Large intestine (tissue), 12 donors: ENCODE data around the gene PNMA1. TPM values are rescaled to one million over a fixed set of nuclear protein-coding genes. Genes with fewer than 3 reads are reported as not detected.

Experiments used
- DNase-seq, 2 donors: peaks; one replicate each; pipeline versions ENCODE4 v3.0.0 to v3.0.0-alpha.2; 2013
- H3K27ac ChIP-seq: one replicate; pipeline ENCODE4 v1.5.1; 2013; ENCODE audit warnings: low read length
- H3K27me3 ChIP-seq: 2 replicates; pipeline ENCODE4 v1.6.1; 2013; ENCODE audit warnings: low read length; ENCODE audit not compliant: control insufficient read depth, insufficient read depth
- H3K36me3 ChIP-seq: 2 replicates; pipeline ENCODE4 v1.6.1; 2013; ENCODE audit warnings: low read length; ENCODE audit not compliant: control insufficient read depth, insufficient read depth
- H3K4me1 ChIP-seq: one replicate; pipeline ENCODE4 v1.6.1; 2013; ENCODE audit warnings: low read length; ENCODE audit not compliant: control insufficient read depth, insufficient read depth
- H3K4me3 ChIP-seq: one replicate; pipeline ENCODE4 v1.5.1; 2013; ENCODE audit warnings: low read length
- H3K9me3 ChIP-seq: one replicate; pipeline ENCODE4 v1.6.1; 2013; ENCODE audit warnings: mild to moderate bottlenecking, low read depth, low read length, moderate library complexity; ENCODE audit not compliant: control insufficient read depth
- WGBS: methylation state at CpG from one replicate; pipeline ENCODE4 v1.1.5; 2013; ENCODE audit warnings: low lambda C conversion rate; ENCODE audit not compliant: insufficient coverage; 5-methylcytosine and 5-hydroxymethylcytosine counted together
- long read RNA-seq, 11 donors: transcript quantifications; one replicate each; lab custom pipeline, GENCODE V29; 2026
- polyA plus RNA-seq: library from polyadenylated mRNA; unstranded; fragments of 120-200 nt; gene quantifications from one replicate; pipeline ENCODE4 v1.2.1, GENCODE V29; 2013

Gene PNMA1, protein sequence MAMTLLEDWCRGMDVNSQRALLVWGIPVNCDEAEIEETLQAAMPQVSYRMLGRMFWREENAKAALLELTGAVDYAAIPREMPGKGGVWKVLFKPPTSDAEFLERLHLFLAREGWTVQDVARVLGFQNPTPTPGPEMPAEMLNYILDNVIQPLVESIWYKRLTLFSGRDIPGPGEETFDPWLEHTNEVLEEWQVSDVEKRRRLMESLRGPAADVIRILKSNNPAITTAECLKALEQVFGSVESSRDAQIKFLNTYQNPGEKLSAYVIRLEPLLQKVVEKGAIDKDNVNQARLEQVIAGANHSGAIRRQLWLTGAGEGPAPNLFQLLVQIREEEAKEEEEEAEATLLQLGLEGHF
- polyA plus RNA-seq, result 34.9 TPM
- long read RNA-seq, donor 1, transcript PNMA1-201 (1 exons, 2,590 nt), result major isoform, 31 of 31 reads
- long read RNA-seq, donor 1, partial matches to known transcripts, result 0 of 31 reads
- long read RNA-seq, donor 1, other reads (novel, unspliced or antisense), result 0 of 31 reads
- long read RNA-seq, donor 2, transcript PNMA1-201 (1 exons, 2,590 nt), result major isoform, 46 of 46 reads
- long read RNA-seq, donor 2, partial matches to known transcripts, result 0 of 46 reads
- long read RNA-seq, donor 2, other reads (novel, unspliced or antisense), result 0 of 46 reads
- long read RNA-seq, donor 3, result 0 reads
- long read RNA-seq, donor 4, partial matches to known transcripts, result 0 of 4 reads
- long read RNA-seq, donor 4, other reads (novel, unspliced or antisense), result 0 of 4 reads
- long read RNA-seq, donor 5, transcript PNMA1-201 (1 exons, 2,590 nt), result major isoform, 36 of 36 reads
- long read RNA-seq, donor 5, partial matches to known transcripts, result 0 of 36 reads
- long read RNA-seq, donor 5, other reads (novel, unspliced or antisense), result 0 of 36 reads
- long read RNA-seq, donor 6, transcript PNMA1-201 (1 exons, 2,590 nt), result major isoform, 42 of 42 reads
- long read RNA-seq, donor 6, partial matches to known transcripts, result 0 of 42 reads
- long read RNA-seq, donor 6, other reads (novel, unspliced or antisense), result 0 of 42 reads
- long read RNA-seq, donor 7, transcript PNMA1-201 (1 exons, 2,590 nt), result major isoform, 29 of 29 reads
- long read RNA-seq, donor 7, partial matches to known transcripts, result 0 of 29 reads
- long read RNA-seq, donor 7, other reads (novel, unspliced or antisense), result 0 of 29 reads
- long read RNA-seq, donor 8, transcript PNMA1-201 (1 exons, 2,590 nt), result major isoform, 43 of 43 reads
- long read RNA-seq, donor 8, partial matches to known transcripts, result 0 of 43 reads
- long read RNA-seq, donor 8, other reads (novel, unspliced or antisense), result 0 of 43 reads
- long read RNA-seq, donor 9, transcript PNMA1-201 (1 exons, 2,590 nt), result major isoform, 22 of 22 reads
- long read RNA-seq, donor 9, partial matches to known transcripts, result 0 of 22 reads
- long read RNA-seq, donor 9, other reads (novel, unspliced or antisense), result 0 of 22 reads
- long read RNA-seq, donor 10, transcript PNMA1-201 (1 exons, 2,590 nt), result major isoform, 41 of 41 reads
- long read RNA-seq, donor 10, partial matches to known transcripts, result 0 of 41 reads
- long read RNA-seq, donor 10, other reads (novel, unspliced or antisense), result 0 of 41 reads
- long read RNA-seq, donor 11, transcript PNMA1-201 (1 exons, 2,590 nt), result major isoform, 23 of 23 reads
- long read RNA-seq, donor 11, partial matches to known transcripts, result 0 of 23 reads
- long read RNA-seq, donor 11, other reads (novel, unspliced or antisense), result 0 of 23 reads

DNA sequence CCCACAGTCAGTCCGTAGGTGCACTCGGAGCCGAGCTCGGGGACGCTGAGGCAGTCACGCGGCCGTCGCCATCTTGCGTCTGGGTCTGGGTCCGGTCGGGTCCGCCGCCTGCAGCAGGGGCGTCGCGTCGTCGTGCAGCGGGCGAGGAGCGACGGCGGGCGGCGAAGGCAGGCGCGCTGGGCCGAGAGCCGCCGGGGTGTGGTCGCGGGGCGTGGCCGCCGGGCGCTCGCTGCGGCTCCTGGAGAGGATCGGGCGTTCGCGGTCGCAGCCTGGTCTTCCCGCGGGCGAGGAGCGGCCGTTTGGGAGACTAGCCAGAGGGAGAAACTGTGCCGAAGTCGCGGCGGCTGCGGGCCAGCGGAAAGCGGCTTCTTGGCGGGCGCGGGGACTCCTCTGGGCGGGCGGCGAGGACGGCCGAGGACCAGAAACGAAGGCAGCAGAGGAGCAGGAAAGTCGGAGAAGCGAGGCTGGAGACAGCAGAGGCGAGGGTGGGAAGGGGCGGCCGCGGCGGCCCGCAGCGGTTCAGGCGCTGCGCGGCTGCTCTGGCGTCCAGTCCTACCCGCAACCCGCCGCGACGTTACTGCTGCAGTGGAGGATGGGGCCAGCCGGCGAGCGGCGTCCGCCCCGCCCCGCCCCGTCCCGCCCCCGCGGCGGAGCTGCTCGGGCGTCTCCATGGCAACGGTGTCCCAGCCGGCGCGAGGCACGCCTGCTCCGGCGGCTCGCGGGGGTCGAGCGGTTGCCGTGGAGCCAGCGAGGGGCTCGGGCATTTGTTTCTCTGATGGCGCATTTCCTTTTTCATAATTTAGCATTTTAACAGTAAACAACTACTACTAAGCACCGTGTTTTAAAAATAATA, at the start of gene PNMA1:
TSS of gene PNMA1 (minus strand) at position 582 of the 853 bp plus-strand sequence. CDS start 745 bp downstream, outside the sequence.
- H3K36me3 ChIP-seq, result peaks cover 24% of the 10 kb centered on the region
- H3K9me3 ChIP-seq, result no peaks in the 10 kb centered on the region
- peaks cover 24% of the 10 kb centered on the region for H3K4me1 ChIP-seq
- H3K27ac ChIP-seq, result peak within 1 kb of the TSS; percentile 84
- DNase-seq, result peak; percentile 60 to 82
- 0% methylated on average over 1 of the region's 113 CpGs for WGBS
- H3K27me3 ChIP-seq, result peaks cover 15% of the 10 kb centered on the region
- peak within 1 kb of the TSS; percentile 83 for H3K4me3 ChIP-seq

DNA sequence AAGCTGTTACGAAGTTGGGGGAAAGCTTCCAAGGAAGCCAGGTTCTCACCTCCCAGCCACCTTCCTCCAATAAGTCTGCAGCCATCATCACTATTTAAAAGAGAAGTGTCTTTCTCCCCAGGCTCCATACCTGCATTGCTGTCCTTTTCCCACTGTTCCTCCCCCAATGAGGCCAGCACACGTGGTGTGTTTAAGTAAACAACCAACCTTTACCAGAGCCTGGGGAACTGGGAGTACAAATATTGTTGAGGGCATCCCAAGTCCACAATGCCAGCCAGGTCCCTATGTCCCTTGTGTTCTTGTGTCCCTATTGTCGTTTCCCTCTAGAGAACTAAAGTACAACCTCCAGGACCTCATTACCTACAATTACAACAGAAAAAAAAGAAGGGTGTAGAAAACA, 49.2 kb upstream of the PNMA1 start:
- Histone ChIP-seq H3K4me3 (no peak overlapping the region), H3K4me1 (peaks cover 46% of the 10 kb centered on the region), H3K27me3 (no peaks in the 10 kb centered on the region), H3K36me3 (no peaks in the 10 kb centered on the region), H3K27ac (peak overlapping the region; percentile 21), H3K9me3 (no peaks in the 10 kb centered on the region)
- DNase-seq, result peak in 1 of 2 donors; percentile 70
- no CpG with 5 or more reads among the region's 3 CpGs for WGBS

DNA sequence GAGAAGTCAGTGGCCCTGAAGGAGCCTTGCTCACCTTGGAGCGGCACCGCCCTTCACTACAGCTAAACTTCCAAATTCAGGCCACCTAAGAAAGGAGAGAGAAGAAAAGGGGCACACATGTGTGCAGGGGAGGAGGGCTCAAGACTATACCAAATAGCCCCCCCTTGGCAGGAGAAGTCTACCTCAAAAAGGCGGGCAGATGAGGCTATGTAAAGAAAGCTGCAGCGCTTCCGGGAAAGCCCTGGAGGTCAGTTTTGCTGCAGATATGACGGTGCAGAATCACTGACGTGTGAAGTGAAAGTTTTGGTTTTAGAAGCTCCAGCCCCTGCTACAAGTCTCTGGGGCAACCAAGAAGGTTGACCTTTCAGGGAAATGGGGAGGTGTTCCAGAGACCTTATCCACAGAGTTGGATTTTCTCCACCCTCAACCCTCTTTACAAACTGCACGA, 48.2 kb upstream of the PNMA1 start:
- peak overlapping the region; percentile 32 for H3K27ac ChIP-seq
- H3K4me1 ChIP-seq, result peaks cover 51% of the 10 kb centered on the region
- no peaks in the 10 kb centered on the region for H3K36me3 ChIP-seq
- no peak overlapping the region for H3K4me3 ChIP-seq
- H3K9me3 ChIP-seq, result no peaks in the 10 kb centered on the region
- no CpG with 5 or more reads among the region's 8 CpGs for WGBS
- peak in 1 of 2 donors; percentile 67 for DNase-seq
- no peaks in the 10 kb centered on the region for H3K27me3 ChIP-seq

DNA sequence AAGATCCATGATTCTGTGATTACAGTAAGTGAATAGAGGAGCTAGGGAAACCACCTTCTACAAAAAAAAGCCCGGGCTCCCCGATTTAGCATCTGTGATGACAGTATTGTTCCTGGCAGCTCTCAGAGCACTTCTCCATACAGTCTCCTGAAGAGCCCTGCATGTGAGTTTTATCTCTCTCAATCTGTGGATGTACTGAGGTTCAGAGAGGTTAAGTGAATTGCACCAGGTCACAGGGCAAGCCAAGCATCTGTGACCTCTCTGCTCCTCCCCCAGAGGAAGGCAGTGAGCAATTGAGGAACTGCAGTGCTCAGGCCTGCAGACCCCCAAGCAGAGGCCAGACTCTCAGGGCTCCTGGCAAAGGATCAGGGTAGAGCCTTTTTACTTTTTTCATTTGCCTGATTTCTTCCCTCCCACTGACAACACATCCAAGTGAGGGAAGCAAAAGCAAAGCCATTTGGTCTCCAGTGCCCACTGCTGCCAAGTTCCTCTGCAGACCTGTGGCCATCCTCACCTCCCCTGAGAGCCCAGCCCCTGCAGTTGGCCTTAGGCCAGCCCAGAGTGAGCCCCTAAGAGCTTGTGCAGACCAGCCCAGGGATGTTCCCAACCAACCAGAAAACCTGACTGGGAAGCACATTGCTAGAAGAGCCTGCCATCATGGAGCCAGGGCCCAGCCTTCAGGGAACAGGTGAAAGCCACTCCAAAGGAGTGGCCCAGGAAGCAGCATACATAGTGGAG, 47.6 kb upstream of the PNMA1 start:
- Histone ChIP-seq H3K36me3 (no peaks in the 10 kb centered on the region), H3K27ac (peak overlapping the region; percentile 32), H3K4me1 (peaks cover 57% of the 10 kb centered on the region), H3K4me3 (no peak overlapping the region), H3K27me3 (no peaks in the 10 kb centered on the region), H3K9me3 (no peaks in the 10 kb centered on the region)
- peak in 1 of 2 donors; percentile 11 for DNase-seq
- no CpG with 5 or more reads among the region's 2 CpGs for whole genome bisulfite sequencing

DNA sequence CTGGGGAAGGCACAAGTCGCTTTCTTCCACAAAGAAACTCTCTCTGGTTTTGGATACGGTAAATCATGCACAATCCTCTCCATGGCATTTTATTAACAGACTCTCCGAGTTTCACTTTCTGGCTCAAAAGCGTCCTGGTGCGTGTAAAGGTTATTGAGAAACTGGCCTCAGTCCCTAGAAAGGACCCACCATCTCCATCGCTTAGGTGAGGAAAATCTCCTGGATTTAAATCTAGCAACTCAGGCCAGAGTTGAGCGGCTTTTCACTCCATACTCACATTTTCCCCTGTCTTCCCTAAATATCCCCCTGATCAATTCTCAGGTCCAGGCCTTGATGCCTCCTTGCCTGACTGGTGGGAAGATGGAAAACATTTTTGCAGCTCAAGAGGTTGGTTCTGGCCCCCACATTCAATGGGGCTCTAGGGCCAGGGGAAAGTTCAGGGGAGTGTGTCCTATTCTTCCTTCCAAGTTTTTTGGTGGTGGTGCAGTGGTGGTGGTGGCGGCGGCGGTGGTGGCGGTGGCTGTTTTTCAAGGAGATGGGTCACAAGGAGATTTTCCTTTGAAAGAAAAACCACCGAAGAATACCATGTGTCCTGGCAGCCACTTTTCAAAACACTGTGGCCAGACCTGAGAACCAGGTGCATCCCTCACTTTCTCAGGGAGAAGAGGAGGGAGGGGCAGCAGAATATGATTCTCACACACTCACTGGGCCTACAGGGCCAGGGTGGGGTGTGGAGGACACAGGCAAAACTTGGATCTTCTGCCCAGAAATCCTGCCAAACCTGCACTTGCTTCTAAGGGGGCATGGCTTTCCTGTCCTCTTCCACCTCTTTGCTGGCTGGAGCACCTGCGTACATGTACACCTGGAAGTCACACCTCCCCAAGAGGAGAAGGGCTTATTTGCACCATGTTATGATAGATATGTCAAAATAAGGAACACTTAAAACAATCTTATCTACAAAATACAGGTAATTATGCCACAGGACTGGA, 46.7 kb upstream of the PNMA1 start:
- H3K4me3 ChIP-seq, result peak overlapping the region; percentile 49
- no peaks in the 10 kb centered on the region for H3K36me3 ChIP-seq
- peak overlapping the region; percentile 95 for H3K27ac ChIP-seq
- H3K27me3 ChIP-seq, result no peaks in the 10 kb centered on the region
- no peak for DNase-seq
- H3K4me1 ChIP-seq, result peaks cover 66% of the 10 kb centered on the region
- WGBS, result 100% methylated on average over 1 of the region's 13 CpGs
- no peaks in the 10 kb centered on the region for H3K9me3 ChIP-seq

DNA sequence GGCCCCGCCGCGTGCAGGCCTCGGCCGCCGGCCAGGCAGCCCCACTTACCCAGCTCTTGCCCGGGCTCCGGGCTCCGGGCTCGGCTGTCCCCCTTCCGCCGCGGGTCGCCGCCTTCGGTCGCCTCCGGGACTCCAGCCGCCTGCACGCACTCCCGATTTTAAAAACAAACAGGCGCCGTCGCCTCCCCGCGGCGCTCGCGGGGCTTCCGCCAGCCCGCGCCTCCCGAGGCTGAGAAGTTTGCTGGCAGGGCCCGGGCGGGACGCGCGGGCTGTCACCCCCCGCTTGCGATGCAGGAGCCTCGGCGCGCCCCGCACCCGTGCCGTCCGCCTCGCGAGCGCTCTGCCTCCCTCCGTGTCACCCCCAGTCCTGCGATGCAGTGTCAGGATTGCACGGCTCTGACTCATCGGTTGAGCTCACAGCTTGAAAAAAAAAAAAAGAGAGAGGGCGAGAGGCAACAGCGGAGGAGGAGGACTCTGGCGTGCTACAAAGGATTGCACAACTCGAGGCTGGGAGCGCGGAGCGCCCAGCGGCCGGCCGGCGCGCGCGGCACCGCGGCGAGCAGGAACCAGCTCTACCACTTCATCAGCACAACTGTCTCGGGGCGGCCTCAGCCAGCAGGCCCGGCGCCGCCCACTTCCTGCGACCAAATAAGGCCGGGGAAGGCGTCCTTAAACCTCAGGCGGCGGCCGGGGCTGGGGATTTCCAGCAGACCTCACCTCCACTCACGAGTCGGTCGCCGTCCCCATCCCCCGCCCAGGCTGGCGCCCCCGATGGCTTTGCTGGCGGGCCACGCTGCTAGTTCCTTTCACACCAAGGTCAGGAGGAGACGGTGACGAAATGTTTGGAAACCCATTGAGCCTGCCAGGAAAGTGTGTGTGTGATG, 45.8 kb upstream of the PNMA1 start:
- WGBS, result no CpG with 5 or more reads among the region's 93 CpGs
- H3K27ac ChIP-seq, result peak overlapping the region; percentile 95

DNA sequence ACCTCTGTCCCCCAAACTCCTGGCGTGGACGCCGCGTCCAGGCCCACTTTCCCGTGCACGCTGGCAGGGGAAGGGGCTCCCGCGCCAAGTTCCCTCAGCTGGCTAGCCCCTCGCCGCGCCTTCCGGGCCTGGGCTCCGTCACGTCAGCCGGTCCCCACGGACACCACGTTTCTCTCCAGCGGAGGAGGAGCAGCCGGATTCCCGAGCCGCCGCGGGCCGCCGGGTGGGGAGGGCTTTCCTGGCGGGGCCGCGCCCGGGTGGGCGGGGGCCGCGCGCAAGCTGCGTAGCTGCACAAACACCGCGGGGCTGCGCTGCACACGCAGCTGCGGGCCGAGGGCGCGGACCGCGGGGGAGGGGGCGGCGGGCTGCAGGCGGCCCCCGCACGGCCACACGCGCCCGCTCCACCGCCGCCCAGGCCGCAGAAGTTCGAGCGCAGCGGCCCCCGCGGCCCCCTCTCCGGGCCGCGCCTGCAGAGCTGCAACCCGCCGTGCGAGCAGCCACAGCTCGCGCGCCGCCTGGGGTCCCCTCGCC, 45.1 kb upstream of the PNMA1 start:
- DNase-seq, result peak; percentile 63 to 79
- no peaks in the 10 kb centered on the region for H3K36me3 ChIP-seq
- peak overlapping the region; percentile 71 for H3K4me3 ChIP-seq
- peaks cover 78% of the 10 kb centered on the region for H3K4me1 ChIP-seq
- H3K9me3 ChIP-seq, result no peaks in the 10 kb centered on the region
- no peaks in the 10 kb centered on the region for H3K27me3 ChIP-seq
- WGBS, result no CpG with 5 or more reads among the region's 71 CpGs
- H3K27ac ChIP-seq, result peak overlapping the region; percentile 95

More for the DNA sequence above, 45.8 kb upstream of the PNMA1 start:
- Histone ChIP-seq H3K4me3 (peak overlapping the region; percentile 49), H3K36me3 (no peaks in the 10 kb centered on the region), H3K4me1 (peaks cover 73% of the 10 kb centered on the region), H3K9me3 (no peaks in the 10 kb centered on the region), H3K27me3 (no peaks in the 10 kb centered on the region)
- peak; percentile 98 to 100 for DNase-seq
